Sigmoid colon (tissue), 7 donors: ENCODE measurements around the gene EEIG1. TPM values are rescaled to one million over a fixed set of nuclear protein-coding genes. Genes with fewer than 3 reads are reported as not detected.

Experiments used
- DNase-seq: peaks from one replicate; pipeline ENCODE4 v3.0.0-alpha.2; 2019
- H3K27ac ChIP-seq, 4 donors: fragments of 200-600 bp; sonication (generic); one replicate each; pipeline ENCODE4 v1.5.1; 2016 to 2019; ENCODE audit warnings: mild to moderate bottlenecking in 1 of 4
- H3K27me3 ChIP-seq, 3 donors: fragments of 200-600 bp; sonication (generic); one replicate each; pipeline ENCODE4 v1.5.1; 2019; ENCODE audit warnings: mild to moderate bottlenecking in 1 of 3
- H3K36me3 ChIP-seq, 4 donors: fragments of 200-600 bp; sonication (generic); one replicate each; pipeline ENCODE4 v1.5.1; 2016 to 2019
- H3K4me1 ChIP-seq, 4 donors: fragments of 200-600 bp; sonication (generic); one replicate each; pipeline ENCODE4 v1.5.1; 2017 to 2019
- H3K4me3 ChIP-seq, 4 donors: fragments of 200-600 bp; sonication (generic); one replicate each; pipeline ENCODE4 v1.5.1; 2017 to 2019; ENCODE audit warnings: mild to moderate bottlenecking in 2 of 4, moderate library complexity in 1 of 4
- H3K9me3 ChIP-seq, 4 donors: fragments of 200-600 bp in 3 of 4; sonication (generic) in 3 of 4; one replicate each; pipeline versions ENCODE4 v1.5.1 to v1.6.1; 2013 to 2019
- CTCF ChIP-seq, 4 experiments: fragments of 450-650 bp in 3 of 4; fragments of 200-600 bp in 1 of 4; IDR thresholded peaks; one replicate each; pipeline ENCODE4 v1.5.1; 2016 to 2019; ENCODE audit warnings: antibody characterized with exemption in 4 of 4, mild to moderate bottlenecking in 3 of 4, moderate library complexity in 2 of 4
- EP300 ChIP-seq, 4 donors: sonication (generic); formaldehyde crosslinking; IDR thresholded peaks; one replicate each; pipeline ENCODE4 v1.6.1; 2017; ENCODE audit warnings: antibody characterized with exemption in 4 of 4
- POLR2A ChIP-seq, 2 donors: fragments of 450-650 bp; IDR thresholded peaks; one replicate each; pipeline ENCODE4 v1.6.1; 2016; ENCODE audit warnings: antibody characterized with exemption in 2 of 2, mild to moderate bottlenecking in 2 of 2, moderate library complexity in 2 of 2
- POLR2AphosphoS5 ChIP-seq, 4 donors: sonication (generic); formaldehyde crosslinking; IDR thresholded peaks; one replicate each; pipeline ENCODE4 v1.6.1; 2017; ENCODE audit warnings: antibody characterized with exemption in 4 of 4
- WGBS, 2 donors: extraction: QIAGEN DNeasy Blood & Tissue Kit; methylation state at CpG; one replicate each; pipeline ENCODE4 v1.1.7; 2013; 5-methylcytosine and 5-hydroxymethylcytosine counted together
- intact Hi-C: fragments of 100-400 bp; cut with DNase I; formaldehyde crosslinking; loops from one replicate; pipeline ENCODE4 v1.15.1; 2023
- polyA plus RNA-seq, 3 donors: library from polyadenylated mRNA; stranded (reverse); fragments of 200-250 nt; gene quantifications; one replicate each; pipeline ENCODE4 v1.2.3, GENCODE V29; 2013
- total RNA-seq, 4 donors: library from RNA; depleted of rRNA; stranded (reverse); fragments of >200 nt; gene quantifications; one replicate each; pipeline ENCODE4 v1.1.0, GENCODE V29; 2016
- donor health status: healthy with polysubstance abuse.
- donor health status: Bipolar disorder and iron deficiency.
- donor health status: healthy.

Gene EEIG1
- total and polyA plus RNA-seq, 7 donors: 10.9 to 92.0 (median 32.7) TPM

- peaks cover 0 to 61% (median 52%) of the 10 kb centered on the region in 4 donors for H3K4me1 ChIP-seq
- H3K4me3 ChIP-seq: no peak overlapping the region
- H3K9me3 ChIP-seq: no peaks in the 10 kb centered on the region
- 60 to 79% methylated on average over 3 of the region's 3 CpGs for WGBS, 2 donors
- peak overlapping the region in 2 of 4 donors; percentile 22 to 27 for H3K27ac ChIP-seq
- H3K36me3 ChIP-seq: peaks cover 12 to 37% (median 25%) of the 10 kb centered on the region in 4 donors
- intact Hi-C loops: no loop called here
- TF ChIP-seq EP300 (IDR thresholded peaks at IDR 0.05) (no peak), CTCF (IDR thresholded peaks at IDR 0.05) (no peak), POLR2A (IDR thresholded peaks at IDR 0.05) (no peak), POLR2AphosphoS5 (IDR thresholded peaks at IDR 0.05) (no peak)
- no peak for DNase-seq
- H3K27me3 ChIP-seq: no peaks in the 10 kb centered on the region
Observed at GRCh38 chr9:127946728-127947127, 34.1 kb downstream of the EEIG1 start.

GRCh38 chr9:127945942-127946341 is 34.8 kb downstream of the EEIG1 start:
- Histone ChIP-seq H3K9me3 (no peaks in the 10 kb centered on the region), H3K36me3 (peaks cover 12 to 45% (median 25%) of the 10 kb centered on the region in 4 donors), H3K27ac (peak overlapping the region in 3 of 4 donors; percentile 17 to 27 (median 25)), H3K27me3 (no peaks in the 10 kb centered on the region), H3K4me3 (no peak overlapping the region), H3K4me1 (peaks cover 0 to 56% (median 48%) of the 10 kb centered on the region in 4 donors)
- no peak for TF ChIP-seq POLR2AphosphoS5 (IDR thresholded peaks at IDR 0.05)
- no peak for TF ChIP-seq EP300 (IDR thresholded peaks at IDR 0.05)
- no peak for TF ChIP-seq POLR2A (IDR thresholded peaks at IDR 0.05)
- no peak for TF ChIP-seq CTCF (IDR thresholded peaks at IDR 0.05)
- no peak for DNase-seq
- WGBS, 2 donors: 91 to 93% methylated on average over 9 of the region's 9 CpGs
- intact Hi-C loops: no loop called here

GRCh38 chr9:127945338-127945737 is 35.5 kb downstream of the EEIG1 start:
- H3K4me3 ChIP-seq: no peak overlapping the region
- 94 to 95% methylated on average over 24 of the region's 24 CpGs for WGBS, 2 donors
- no peaks in the 10 kb centered on the region for H3K27me3 ChIP-seq
- DNase-seq: no peak
- intact Hi-C loops: no loop called here
- no peak for TF ChIP-seq CTCF (IDR thresholded peaks at IDR 0.05)
- no peak for TF ChIP-seq POLR2A (IDR thresholded peaks at IDR 0.05)
- no peak for TF ChIP-seq POLR2AphosphoS5 (IDR thresholded peaks at IDR 0.05)
- no peak for TF ChIP-seq EP300 (IDR thresholded peaks at IDR 0.05)
- no peaks in the 10 kb centered on the region for H3K9me3 ChIP-seq
- peaks cover 0 to 50% (median 42%) of the 10 kb centered on the region in 4 donors for H3K4me1 ChIP-seq
- peak overlapping the region in 3 of 4 donors; percentile 17 to 27 (median 25) for H3K27ac ChIP-seq
- H3K36me3 ChIP-seq: peaks cover 12 to 47% (median 25%) of the 10 kb centered on the region in 4 donors

- DNase-seq: no peak
- Histone ChIP-seq H3K9me3 (no peaks in the 10 kb centered on the region), H3K4me1 (peaks cover 0 to 44% (median 38%) of the 10 kb centered on the region in 4 donors), H3K36me3 (peaks cover 12 to 47% (median 25%) of the 10 kb centered on the region in 4 donors), H3K4me3 (no peak overlapping the region), H3K27ac (peak overlapping the region; percentile 1 to 48 (median 45)), H3K27me3 (no peaks in the 10 kb centered on the region)
- intact Hi-C loops: no loop called here
- TF ChIP-seq POLR2A (IDR thresholded peaks at IDR 0.05) (no peak), EP300 (IDR thresholded peaks at IDR 0.05) (no peak), CTCF (IDR thresholded peaks at IDR 0.05) (no peak), POLR2AphosphoS5 (IDR thresholded peaks at IDR 0.05) (no peak)
- WGBS, 2 donors: 91 to 94% methylated on average over 38 of the region's 38 CpGs
Observed at GRCh38 chr9:127944586-127945218, 36.1 kb downstream of the EEIG1 start.
